Measurements from ENCODE around the gene HCRTR1. TPM values are rescaled to one million over a fixed set of nuclear protein-coding genes. Genes with fewer than 3 reads are reported as not detected.

The HCRTR1 gene
- total RNA-seq, 1 donor from 2014 or later = not detected

DNA sequence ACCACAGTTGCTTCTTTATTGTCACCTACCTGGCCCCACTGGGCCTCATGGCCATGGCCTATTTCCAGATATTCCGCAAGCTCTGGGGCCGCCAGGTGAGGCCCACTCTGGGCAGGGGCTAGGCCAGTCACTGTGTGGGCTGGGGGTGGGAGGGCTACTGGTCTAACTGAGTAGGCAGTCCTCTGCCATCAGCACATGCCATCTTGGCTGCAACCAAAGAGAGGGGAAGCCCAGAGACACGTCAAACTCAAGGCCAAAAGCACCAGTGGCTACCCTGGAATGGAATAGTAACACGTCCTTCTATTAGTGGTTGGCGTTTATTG lies 4.0 kb downstream of the HCRTR1 start:
- no peak for DNase-seq (ENCODE audit: low read depth, low spot score)
- Mint-ChIP-seq H3K27me3 (ENCODE audit: low read depth) (peaks cover 18% of the 10 kb centered on the region), H3K4me3 (no peak overlapping the region), H3K27ac (ENCODE audit: unreplicated experiment) (no peak overlapping the region), H3K4me1 (peaks cover 14% of the 10 kb centered on the region), H3K36me3 (ENCODE audit: low read depth) (no peaks in the 10 kb centered on the region), H3K9me3 (no peaks in the 10 kb centered on the region)
- TF ChIP-seq, protein P1, sequence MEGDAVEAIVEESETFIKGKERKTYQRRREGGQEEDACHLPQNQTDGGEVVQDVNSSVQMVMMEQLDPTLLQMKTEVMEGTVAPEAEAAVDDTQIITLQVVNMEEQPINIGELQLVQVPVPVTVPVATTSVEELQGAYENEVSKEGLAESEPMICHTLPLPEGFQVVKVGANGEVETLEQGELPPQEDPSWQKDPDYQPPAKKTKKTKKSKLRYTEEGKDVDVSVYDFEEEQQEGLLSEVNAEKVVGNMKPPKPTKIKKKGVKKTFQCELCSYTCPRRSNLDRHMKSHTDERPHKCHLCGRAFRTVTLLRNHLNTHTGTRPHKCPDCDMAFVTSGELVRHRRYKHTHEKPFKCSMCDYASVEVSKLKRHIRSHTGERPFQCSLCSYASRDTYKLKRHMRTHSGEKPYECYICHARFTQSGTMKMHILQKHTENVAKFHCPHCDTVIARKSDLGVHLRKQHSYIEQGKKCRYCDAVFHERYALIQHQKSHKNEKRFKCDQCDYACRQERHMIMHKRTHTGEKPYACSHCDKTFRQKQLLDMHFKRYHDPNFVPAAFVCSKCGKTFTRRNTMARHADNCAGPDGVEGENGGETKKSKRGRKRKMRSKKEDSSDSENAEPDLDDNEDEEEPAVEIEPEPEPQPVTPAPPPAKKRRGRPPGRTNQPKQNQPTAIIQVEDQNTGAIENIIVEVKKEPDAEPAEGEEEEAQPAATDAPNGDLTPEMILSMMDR (conservative IDR thresholded peaks at IDR 0.05) = no peak

DNA sequence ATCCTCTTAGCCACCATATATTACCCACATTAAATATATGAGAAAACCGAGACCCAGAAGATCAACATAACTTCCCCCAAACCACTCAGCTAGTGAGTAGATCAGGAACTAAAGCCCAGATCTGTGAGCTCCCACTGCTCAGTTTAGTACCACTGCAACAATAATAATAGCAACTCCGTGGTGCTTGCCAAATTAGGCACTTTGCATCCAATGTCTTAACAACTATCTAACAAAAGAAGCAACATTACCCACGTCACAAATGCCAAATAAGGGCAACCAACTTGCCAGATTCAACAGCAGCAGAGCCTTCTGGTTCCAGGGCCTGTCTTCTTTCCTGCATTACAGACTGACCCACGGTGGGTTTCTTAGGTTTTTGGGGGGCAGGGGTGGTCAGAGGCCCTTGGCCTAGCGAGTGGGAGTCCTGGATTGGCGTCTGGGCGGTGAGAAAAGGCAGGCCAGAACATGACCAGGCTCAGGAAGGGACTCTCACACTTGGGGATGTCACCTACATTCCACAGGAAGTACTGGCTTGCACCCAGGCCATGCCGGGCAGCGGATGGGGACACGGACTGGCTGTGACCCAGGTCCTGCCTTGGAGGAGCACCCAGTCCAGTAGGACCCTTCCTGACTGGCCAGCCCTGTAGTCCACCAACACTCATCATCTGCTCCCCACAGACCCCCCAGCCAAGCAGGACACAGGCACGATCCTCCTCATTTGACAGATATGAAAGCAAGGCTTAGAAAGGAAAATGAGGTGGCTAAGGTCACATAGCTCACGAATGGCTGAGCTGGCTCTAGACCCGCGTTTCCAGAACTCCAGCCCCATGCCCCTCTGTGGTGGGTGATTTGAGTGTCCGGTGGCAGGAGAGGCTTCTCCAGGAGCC lies 4.6 kb downstream of the HCRTR1 start:
- Mint-ChIP-seq H3K9me3 (no peaks in the 10 kb centered on the region), H3K27ac (ENCODE audit: unreplicated experiment) (no peak overlapping the region), H3K36me3 (ENCODE audit: low read depth) (no peaks in the 10 kb centered on the region), H3K4me3 (peak overlapping the region; percentile 0), H3K4me1 (peaks cover 20% of the 10 kb centered on the region), H3K27me3 (ENCODE audit: low read depth) (peaks cover 12% of the 10 kb centered on the region)
- DNase-seq (ENCODE audit: low read depth, low spot score) = no peak
- TF ChIP-seq, protein P1 (conservative IDR thresholded peaks at IDR 0.05) = no peak

DNA sequence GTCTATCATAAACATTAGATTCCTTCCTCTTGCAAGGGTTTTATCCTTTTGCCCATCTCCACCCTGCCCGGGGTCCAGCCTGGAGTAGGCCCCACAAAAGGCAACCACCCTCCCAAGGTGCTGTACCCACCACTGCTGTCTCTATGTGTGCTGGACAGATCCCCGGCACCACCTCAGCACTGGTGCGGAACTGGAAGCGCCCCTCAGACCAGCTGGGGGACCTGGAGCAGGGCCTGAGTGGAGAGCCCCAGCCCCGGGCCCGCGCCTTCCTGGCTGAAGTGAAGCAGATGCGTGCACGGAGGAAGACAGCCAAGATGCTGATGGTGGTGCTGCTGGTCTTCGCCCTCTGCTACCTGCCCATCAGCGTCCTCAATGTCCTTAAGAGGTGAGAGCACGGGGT lies 5.9 kb downstream of the HCRTR1 start:
- Mint-ChIP-seq H3K27me3 (ENCODE audit: low read depth) (peaks cover 4% of the 10 kb centered on the region), H3K36me3 (ENCODE audit: low read depth) (no peaks in the 10 kb centered on the region), H3K4me3 (no peak overlapping the region), H3K27ac (ENCODE audit: unreplicated experiment) (no peak overlapping the region), H3K9me3 (no peaks in the 10 kb centered on the region), H3K4me1 (peaks cover 22% of the 10 kb centered on the region)
- TF ChIP-seq, protein P1 (conservative IDR thresholded peaks at IDR 0.05) = no peak
- no peak for DNase-seq (ENCODE audit: low read depth, low spot score)

DNA sequence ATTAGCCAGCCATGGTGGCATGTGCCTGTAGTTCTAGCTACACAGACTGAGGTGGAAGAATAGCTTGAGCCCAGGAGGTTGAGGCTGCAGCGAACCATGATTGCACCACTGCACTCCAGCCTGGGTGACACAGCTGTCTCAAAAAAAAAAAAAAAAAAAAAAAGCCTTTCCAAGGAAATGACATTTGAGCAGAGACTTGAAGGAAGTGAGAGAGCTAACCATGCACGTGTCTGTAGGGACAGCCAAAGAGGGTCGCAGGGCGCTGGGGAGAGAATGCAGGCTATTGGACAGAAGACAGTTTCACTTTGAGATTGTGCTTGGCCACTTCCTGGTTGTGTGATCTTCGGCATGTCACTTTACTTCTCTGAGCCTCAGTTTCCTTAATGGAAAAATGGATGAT lies 6.8 kb downstream of the HCRTR1 start:
- Mint-ChIP-seq H3K4me3 (no peak overlapping the region), H3K27ac (ENCODE audit: unreplicated experiment) (no peak overlapping the region), H3K36me3 (ENCODE audit: low read depth) (no peaks in the 10 kb centered on the region), H3K9me3 (no peaks in the 10 kb centered on the region), H3K4me1 (peaks cover 22% of the 10 kb centered on the region), H3K27me3 (ENCODE audit: low read depth) (no peaks in the 10 kb centered on the region)
- DNase-seq (ENCODE audit: low read depth, low spot score) = no peak
- TF ChIP-seq, protein P1 (conservative IDR thresholded peaks at IDR 0.05) = no peak

DNA sequence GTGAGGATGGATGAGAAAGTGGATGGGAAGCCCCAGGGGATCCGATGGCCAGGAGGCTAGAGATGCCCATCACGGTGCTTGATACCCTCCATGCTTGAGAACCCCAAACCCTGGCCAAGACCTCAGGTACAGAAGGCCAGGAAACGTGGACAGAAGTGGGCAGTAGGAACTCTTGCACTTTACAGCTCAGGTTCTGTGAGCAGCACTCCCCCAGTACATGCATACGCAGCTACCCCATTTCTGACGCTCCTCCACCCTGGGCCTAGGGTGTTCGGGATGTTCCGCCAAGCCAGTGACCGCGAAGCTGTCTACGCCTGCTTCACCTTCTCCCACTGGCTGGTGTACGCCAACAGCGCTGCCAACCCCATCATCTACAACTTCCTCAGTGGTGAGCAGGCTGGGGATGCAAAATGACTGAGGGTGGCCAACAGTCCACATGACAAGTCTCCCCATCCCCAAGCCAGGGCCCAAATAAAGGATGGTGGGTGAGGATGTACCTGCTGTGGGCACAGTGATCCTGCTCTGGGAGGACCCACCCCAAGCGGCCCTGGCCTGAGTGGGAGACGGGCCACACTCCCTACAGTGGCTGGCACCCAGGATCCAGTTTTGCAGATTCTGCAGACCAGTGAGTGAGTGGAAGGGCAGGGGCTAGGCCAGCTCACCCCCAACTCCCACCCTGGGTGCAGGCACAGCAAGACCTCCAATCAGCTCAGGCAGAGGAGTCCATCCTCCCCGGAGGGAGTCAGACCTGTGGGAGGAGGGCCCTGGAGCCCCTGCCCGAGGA lies 7.4 kb downstream of the HCRTR1 start:
- no peak overlapping the region for H3K4me3 Mint-ChIP-seq
- no peaks in the 10 kb centered on the region for H3K36me3 Mint-ChIP-seq (ENCODE audit: low read depth)
- no peaks in the 10 kb centered on the region for H3K9me3 Mint-ChIP-seq
- H3K4me1 Mint-ChIP-seq = peaks cover 22% of the 10 kb centered on the region
- H3K27ac Mint-ChIP-seq (ENCODE audit: unreplicated experiment) = no peak overlapping the region
- no peaks in the 10 kb centered on the region for H3K27me3 Mint-ChIP-seq (ENCODE audit: low read depth)
- TF ChIP-seq, protein P1 (conservative IDR thresholded peaks at IDR 0.05) = no peak
- no peak for DNase-seq (ENCODE audit: low read depth, low spot score)

All from neural crest cell (in vitro differentiated cells).